ENCODE measurements around the gene PRPSAP2. TPM values are rescaled to one million over a fixed set of nuclear protein-coding genes. Genes with fewer than 3 reads are reported as not detected.

The PRPSAP2 gene
- total RNA-seq, 1 donor from 2014 or later = 59.8 TPM

GRCh38 chr17:18960241-18960665, 102.3 kb downstream of the PRPSAP2 start:
- intact Hi-C loops (cut with micrococcal nuclease) = no loop called here

- intact Hi-C loops (cut with micrococcal nuclease) = no loop called here
These were observed 103.0 kb downstream of the PRPSAP2 start for GRCh38 chr17:18960803-18961511.

- intact Hi-C loops (cut with micrococcal nuclease) = no loop called here
These were observed 103.9 kb downstream of the PRPSAP2 start for GRCh38 chr17:18961634-18962493.

GRCh38 chr17:18962494-18962815, 104.5 kb downstream of the PRPSAP2 start:
- intact Hi-C loops (cut with micrococcal nuclease) = no loop called here

GRCh38 chr17:18963126-18964017, 105.4 kb downstream of the PRPSAP2 start:
- intact Hi-C loops (cut with micrococcal nuclease) = no loop called here

- intact Hi-C loops (cut with micrococcal nuclease) = no loop called here
These were observed 106.1 kb downstream of the PRPSAP2 start for GRCh38 chr17:18964018-18964351.

- intact Hi-C loops (cut with micrococcal nuclease) = no loop called here
These were observed 106.6 kb downstream of the PRPSAP2 start for GRCh38 chr17:18964550-18964949.

- intact Hi-C loops (cut with micrococcal nuclease) = no loop called here
These were observed 107.8 kb downstream of the PRPSAP2 start for GRCh38 chr17:18965530-18966236.

GRCh38 chr17:18966831-18967624, 109.1 kb downstream of the PRPSAP2 start:
- intact Hi-C loops (cut with micrococcal nuclease) = no loop called here

GRCh38 chr17:18967916-18968315, 110.0 kb downstream of the PRPSAP2 start:
- intact Hi-C loops (cut with micrococcal nuclease) = no loop called here

- intact Hi-C loops (cut with micrococcal nuclease) = no loop called here
These were observed 110.4 kb downstream of the PRPSAP2 start for GRCh38 chr17:18968345-18968744.

- intact Hi-C loops (cut with micrococcal nuclease) = no loop called here
These were observed 111.3 kb downstream of the PRPSAP2 start for GRCh38 chr17:18968945-18969887.

GRCh38 chr17:18970582-18971480, 112.9 kb downstream of the PRPSAP2 start:
- intact Hi-C loops (cut with micrococcal nuclease) = no loop called here

- intact Hi-C loops (cut with micrococcal nuclease) = no loop called here
These were observed 113.9 kb downstream of the PRPSAP2 start for GRCh38 chr17:18971801-18972200.

- intact Hi-C loops (cut with micrococcal nuclease) = no loop called here
These were observed 116.6 kb downstream of the PRPSAP2 start for GRCh38 chr17:18974407-18975149.

GRCh38 chr17:18975597-18975996, 117.7 kb downstream of the PRPSAP2 start:
- intact Hi-C loops (cut with micrococcal nuclease) = no loop called here

GRCh38 chr17:18976201-18976600, 118.3 kb downstream of the PRPSAP2 start:
- intact Hi-C loops (cut with micrococcal nuclease) = no loop called here

All from T-helper 2 cell treated with Interferon-gamma antibody and Interleukin-4, amounts not matched to agents 100 ng/mL and 5 ng/mL, for 36 hours (primary cell).